Left cardiac atrium (tissue), 4 donors: ENCODE results near the gene DUSP18. TPM values are rescaled to one million over a fixed set of nuclear protein-coding genes. Genes with fewer than 3 reads are reported as not detected.

ENCODE experiments used
- ATAC-seq, 2 donors: fragments of 200-7000 bp; cut with Tn5 transposase; one replicate each; pipeline ENCODE4 v1.9.1; 2020; ENCODE audit warnings: mild to moderate bottlenecking in 2 of 2, moderate library complexity in 2 of 2
- DNase-seq: peaks from one replicate; pipeline ENCODE4 v3.0.0-alpha.2; 2020
- intact Hi-C, 2 donors: fragments of 100-400 bp; cut with DNase I; formaldehyde crosslinking; loops; one replicate each; pipeline versions ENCODE4 v1.14.1 to v1.15.1; 2022 to 2023
- total RNA-seq, 2 donors: library from RNA; stranded (reverse); fragmentation: NEBNext Ultra II Directional; extraction: Animal tissue kit (Norgen Biotek cat#: 25700); gene quantifications; one replicate each; pipeline ENCODE4 v1.2.1, GENCODE V29; 2021
- donor health status: DM: no; HTN: yes; CAD: no.
- donor health status: DM: no; HTN: yes; CAD: no; lungs with severe emphysema.
- donor health status: DM: yes; HTN: yes; CAD: no.
- donor health status: Dilated cardiomyopathy.

The DUSP18 gene
- total RNA-seq, 2 donors from 2014 or later, result 3.8 to 5.6 TPM

- no peak for ATAC-seq
- intact Hi-C loops, result no loop called here
- no peak for DNase-seq
These were observed 54.9 kb downstream of the DUSP18 start for GRCh38 chr22:30612789-30613188.

Other genes starting within 250 kb of the DUSP18 start
- 10 to 100 TPM; 21.4 to 33.8 TPM for gene MTFP1, start 242.1 kb downstream of the DUSP18 start, total RNA-seq
- gene SEC14L3, start 195.9 kb downstream of the DUSP18 start, total RNA-seq, result not detected
- gene SEC14L4, start 162.2 kb downstream of the DUSP18 start, total RNA-seq, result not detected
- gene SEC14L6, start 121.1 kb downstream of the DUSP18 start, total RNA-seq, result under 1 TPM; 0.08 to 0.56 TPM
- gene GAL3ST1, start 93.2 kb downstream of the DUSP18 start, total RNA-seq, result under 1 TPM; 0.29 to 0.39 TPM
- gene PES1, start 76.0 kb downstream of the DUSP18 start, total RNA-seq, result 10 to 100 TPM; 23.0 to 38.9 TPM
- 10 to 100 TPM; 20.9 to 21.3 TPM for gene TCN2, start 60.7 kb downstream of the DUSP18 start, total RNA-seq
- 1 to 10 TPM; 2.3 to 5.3 TPM for gene SLC35E4, start 32.1 kb downstream of the DUSP18 start, total RNA-seq
- 10 to 100 TPM in 1 of 2 donors, 1 to 10 TPM in 1; 4.9 to 11.6 TPM for gene OSBP2, start 27.0 kb upstream of the DUSP18 start, total RNA-seq